Measurements from ENCODE around the gene MGAT4A. TPM values are rescaled to one million over a fixed set of nuclear protein-coding genes. Genes with fewer than 3 reads are reported as not detected.

The MGAT4A gene
- total and polyA plus RNA-seq, 2 of the 13 experiments (the other 11 are each of a cell fraction or from before 2014, with no cell fraction given), result 47.2 to 90.9 TPM

GRCh38 chr2:98576666-98577312 lies 154.1 kb downstream of the MGAT4A start:
- no peaks in the 10 kb centered on the region for H4K20me1 ChIP-seq (ENCODE audit: insufficient read depth, low read length)
- ATAC-seq (no peak; the same call in 2 of the 3 replicates), FAIRE-seq (no peak), DNase-seq (ENCODE audit: low spot score) (no peak)
- no peak overlapping the region for H3K4me2 ChIP-seq (ENCODE audit: low read depth, low read length)
- peaks cover 2 to 12% of the 10 kb centered on the region in 2 experiments; a peak in 3 of 5 replicates for H3K36me3 ChIP-seq (replicated peaks in 1 of 2; ENCODE audit: control insufficient read depth in 1 of 2, insufficient read depth in 2 of 2, low read length in 2 of 2)
- whole genome bisulfite sequencing (ENCODE audit: low lambda C conversion rate), result 98% methylated on average over 8 of the region's 22 CpGs
- CTCF ChIA-PET (ENCODE audit: low intra/inter-chr PET ratio, low total read pairs), result no interaction called here
- no TSS peak for BruUV-seq (replicated peaks)
- no peak overlapping the region for H3K27ac ChIP-seq (ENCODE audit: extremely low read length, insufficient read depth, low read length)
- H3K4me3 ChIP-seq (replicated peaks in 1 of 3; ENCODE audit: insufficient read depth in 1 of 3, low read depth in 2 of 3, low read length in 3 of 3), result no peak overlapping the region
- in situ Hi-C loops (cut with HindIII; ENCODE audit: extremely low pct_ligation_motif_present, low pct_unique_long_range_greater_than_20kb) (no loop called here), intact Hi-C loops (cut with micrococcal nuclease; ENCODE audit: unreplicated experiment) (no loop called here)
- no peak overlapping the region for H2AFZ ChIP-seq (ENCODE audit: low read length)
- TF ChIP-seq SAFB2 (CRISPR knock-in tag; IDR thresholded peaks at IDR 0.05; ENCODE audit: borderline replicate concordance, low read depth), result no peak
- peak; percentile 28 for TF ChIP-seq AGO2 (optimal IDR thresholded peaks at IDR 0.05; ENCODE audit: low read depth, low read length)
- TF ChIP-seq MTF2 (CRISPR knock-in tag; IDR thresholded peaks at IDR 0.05; ENCODE audit: borderline replicate concordance), result no peak
- TF ChIP-seq POGK (CRISPR knock-in tag; conservative IDR thresholded peaks at IDR 0.05), result no peak
- no peaks in the 10 kb centered on the region for H3K4me1 ChIP-seq (ENCODE audit: insufficient read depth, low read length)
- no peak overlapping the region for H3K9ac ChIP-seq (ENCODE audit: insufficient read depth, low read depth, low read length)
- H3K79me2 ChIP-seq (ENCODE audit: insufficient read depth, low read length), result no peaks in the 10 kb centered on the region
- no peaks in the 10 kb centered on the region for H3K27me3 ChIP-seq (ENCODE audit: control insufficient read depth in 1 of 2, insufficient read depth in 2 of 2, low read length in 2 of 2)
- POLR2A ChIA-PET, result no interaction called here
- no peaks in the 10 kb centered on the region for H3K9me3 ChIP-seq (ENCODE audit: low read length)

DNA sequence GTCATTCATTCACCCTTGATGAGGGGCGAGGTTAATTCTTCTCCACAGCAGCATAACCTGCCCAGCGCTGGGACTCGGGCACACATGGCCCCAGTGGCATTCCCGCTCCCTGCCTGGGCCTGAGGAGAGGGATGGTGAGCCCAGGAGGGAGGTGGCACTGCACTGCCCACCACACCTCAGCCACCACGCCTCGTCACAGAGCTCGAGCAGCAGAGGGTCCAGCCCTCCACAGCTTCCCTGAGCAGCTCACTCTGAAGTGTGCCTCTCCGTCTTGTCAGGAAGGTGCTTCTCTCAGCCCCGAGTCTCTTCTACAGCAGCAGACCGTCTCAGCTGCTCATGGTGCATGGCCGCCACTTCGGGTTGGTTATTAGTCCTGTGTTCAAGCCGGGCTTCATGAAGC lies 157.5 kb downstream of the MGAT4A start:
- Histone ChIP-seq H3K9ac (ENCODE audit: insufficient read depth, low read depth, low read length) (no peak overlapping the region), H3K4me2 (ENCODE audit: low read depth, low read length) (no peak overlapping the region), H3K9me3 (ENCODE audit: low read length) (no peaks in the 10 kb centered on the region), H3K79me2 (ENCODE audit: insufficient read depth, low read length) (no peaks in the 10 kb centered on the region), H2AFZ (ENCODE audit: low read length) (no peak overlapping the region), H3K36me3 (replicated peaks in 1 of 2; ENCODE audit: control insufficient read depth in 1 of 2, insufficient read depth in 2 of 2, low read length in 2 of 2) (peaks cover 3 to 22% of the 10 kb centered on the region in 2 experiments; a peak in 4 of 5 replicates), H3K4me1 (ENCODE audit: insufficient read depth, low read length) (no peaks in the 10 kb centered on the region), H3K27ac (ENCODE audit: extremely low read length, insufficient read depth, low read length) (no peak overlapping the region), H3K4me3 (replicated peaks in 1 of 3; ENCODE audit: insufficient read depth in 1 of 3, low read depth in 2 of 3, low read length in 3 of 3) (no peak overlapping the region), H3K27me3 (ENCODE audit: control insufficient read depth in 1 of 2, insufficient read depth in 2 of 2, low read length in 2 of 2) (no peaks in the 10 kb centered on the region), H4K20me1 (ENCODE audit: insufficient read depth, low read length) (no peaks in the 10 kb centered on the region)
- BruUV-seq (replicated peaks), result no TSS peak
- ChIA-PET CTCF (ENCODE audit: low intra/inter-chr PET ratio, low total read pairs) (no interaction called here), POLR2A (no interaction called here)
- DNase-seq (ENCODE audit: low spot score), result no peak
- no peak for ATAC-seq
- WGBS (ENCODE audit: low lambda C conversion rate), result 94% methylated on average over 13 of the region's 13 CpGs
- intact Hi-C loops (cut with micrococcal nuclease; ENCODE audit: unreplicated experiment), result no loop called here
- in situ Hi-C loops (cut with HindIII; ENCODE audit: extremely low pct_ligation_motif_present, low pct_unique_long_range_greater_than_20kb), result no loop called here
- FAIRE-seq, result no peak
- no peak for TF ChIP-seq TFDP2 (CRISPR knock-in tag; IDR thresholded peaks at IDR 0.05)
- TF ChIP-seq DDIT3 (CRISPR knock-in tag; IDR thresholded peaks at IDR 0.05), result no peak
- no peak for TF ChIP-seq NFIC (IDR thresholded peaks at IDR 0.05; ENCODE audit: low read length)
- TF ChIP-seq ZNF800 (CRISPR knock-in tag; IDR thresholded peaks at IDR 0.05), result no peak
- TF ChIP-seq NPAS2 (CRISPR knock-in tag; IDR thresholded peaks at IDR 0.05; ENCODE audit: borderline replicate concordance), result no peak
- no peak for TF ChIP-seq NRL (CRISPR knock-in tag; IDR thresholded peaks at IDR 0.05; ENCODE audit: borderline replicate concordance)
- TF ChIP-seq GATAD2A (CRISPR knock-in tag; IDR thresholded peaks at IDR 0.05), result no peak
